ENCODE data around the gene DAP.

DAP gene

GRCh38 chr5:10743951-10744350, 17.1 kb downstream of the DAP start:
- no peak for TF ChIP-seq CTCF (IDR thresholded peaks at IDR 0.05; ENCODE audit: insufficient read depth, low read depth, low read length, missing control alignments)
- DNase-seq (ENCODE audit: low read depth), result no peak
- no peak overlapping the region for H3K4me3 ChIP-seq (ENCODE audit: low read length)

GRCh38 chr5:10743526-10743925, 17.5 kb downstream of the DAP start:
- TF ChIP-seq CTCF (IDR thresholded peaks at IDR 0.05; ENCODE audit: insufficient read depth, low read depth, low read length, missing control alignments), result no peak
- H3K4me3 ChIP-seq (ENCODE audit: low read length), result no peak overlapping the region
- DNase-seq (ENCODE audit: low read depth), result no peak

DNA sequence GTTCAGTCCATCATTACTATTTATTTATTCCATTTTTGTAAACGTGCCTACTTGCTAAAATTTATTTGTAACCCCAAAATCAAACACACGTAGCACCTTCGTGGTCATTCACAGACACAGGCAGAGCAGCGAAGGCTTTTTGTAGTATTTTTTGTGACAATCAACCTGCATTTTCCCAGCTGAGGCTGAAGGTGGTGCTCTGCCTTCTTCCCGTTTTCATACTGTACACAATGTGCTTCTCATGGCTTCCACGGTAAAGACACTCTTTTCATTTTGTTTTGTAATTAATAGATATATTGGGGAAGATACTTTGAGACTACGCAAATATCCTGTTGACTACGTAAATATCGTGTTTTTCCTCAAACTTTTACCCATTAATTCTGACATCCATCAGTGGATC, 19.4 kb downstream of the DAP start:
- no peak overlapping the region for H3K4me3 ChIP-seq (ENCODE audit: low read length)
- DNase-seq (ENCODE audit: low read depth), result no peak
- no peak for TF ChIP-seq CTCF (IDR thresholded peaks at IDR 0.05; ENCODE audit: insufficient read depth, low read depth, low read length, missing control alignments)

DNA sequence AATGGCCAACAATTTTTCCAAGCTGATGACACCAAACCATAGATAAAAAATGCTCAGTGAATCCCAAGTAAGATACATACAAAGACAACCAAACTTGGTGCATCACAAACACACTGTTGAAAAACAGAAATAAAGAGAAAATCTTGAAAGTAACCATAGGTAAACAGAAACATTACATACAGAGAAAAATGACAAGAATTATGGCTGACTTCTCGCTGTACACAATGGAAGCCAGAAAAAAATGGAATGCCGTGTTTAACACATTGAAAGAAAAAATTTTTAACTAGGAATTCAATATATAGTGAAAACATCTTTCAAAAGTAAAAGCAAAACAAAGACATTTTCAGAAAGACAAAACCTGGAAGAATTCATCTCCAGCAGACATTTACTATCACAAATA, 20.6 kb downstream of the DAP start:
- no peak for TF ChIP-seq CTCF (IDR thresholded peaks at IDR 0.05; ENCODE audit: insufficient read depth, low read depth, low read length, missing control alignments)
- H3K4me3 ChIP-seq (ENCODE audit: low read length), result no peak overlapping the region
- no peak for DNase-seq (ENCODE audit: low read depth)

GRCh38 chr5:10737880-10738279, 23.2 kb downstream of the DAP start:
- no peak for DNase-seq (ENCODE audit: low read depth)
- H3K4me3 ChIP-seq (ENCODE audit: low read length), result no peak overlapping the region
- no peak for TF ChIP-seq CTCF (IDR thresholded peaks at IDR 0.05; ENCODE audit: insufficient read depth, low read depth, low read length, missing control alignments)

GRCh38 chr5:10736808-10737207, 24.2 kb downstream of the DAP start:
- TF ChIP-seq CTCF (IDR thresholded peaks at IDR 0.05; ENCODE audit: insufficient read depth, low read depth, low read length, missing control alignments), result no peak
- no peak overlapping the region for H3K4me3 ChIP-seq (ENCODE audit: low read length)
- DNase-seq (ENCODE audit: low read depth), result no peak

DNA sequence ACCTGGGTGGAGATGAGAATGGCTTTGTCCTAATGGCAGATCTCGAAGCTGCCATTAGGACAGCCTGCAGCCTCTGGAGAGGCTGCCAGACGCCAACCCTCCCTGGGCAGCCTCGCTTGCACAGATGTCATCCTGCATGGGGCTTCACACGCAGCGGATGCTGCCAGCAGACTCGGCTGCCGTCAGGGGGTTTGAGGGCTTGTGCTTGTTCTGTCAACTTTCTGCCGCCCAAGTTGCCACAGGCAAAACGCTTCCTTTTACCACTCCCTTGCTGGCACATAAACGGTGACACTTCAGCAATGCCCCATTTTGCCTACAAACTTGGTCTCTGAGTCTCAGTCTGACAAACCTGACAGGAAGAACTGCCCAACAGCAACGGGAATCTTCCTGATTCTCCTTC, 24.7 kb downstream of the DAP start:
- H3K4me3 ChIP-seq (ENCODE audit: low read length), result no peak overlapping the region
- no peak for DNase-seq (ENCODE audit: low read depth)
- TF ChIP-seq CTCF (IDR thresholded peaks at IDR 0.05; ENCODE audit: insufficient read depth, low read depth, low read length, missing control alignments), result no peak
